GM23338 (cell line): ENCODE measurements around the gene RAB3GAP2. TPM values are rescaled to one million over a fixed set of nuclear protein-coding genes. Genes with fewer than 3 reads are reported as not detected.

Experiments
- ATAC-seq: fragments of 200-7000 bp; cut with Tn5 transposase; 3 replicates; pipeline ENCODE4 v1.9.1; 2020
- DNase-seq: peaks from one replicate; pipeline ENCODE4 v3.0.0-alpha.2; 2015; ENCODE audit warnings: low spot score
- H2AFZ ChIP-seq: fragments of 200-600 bp; sonication (generic); 2 replicates; pipeline ENCODE4 v1.8.0; 2016; ENCODE audit warnings: antibody characterized with exemption, mild to moderate bottlenecking, moderate library complexity
- H3F3A ChIP-seq: fragments of 200-600 bp; sonication (generic); replicated peaks from 2 replicates; pipeline ENCODE4 v1.8.0; 2017; ENCODE audit warnings: antibody characterized with exemption, mixed run types, low read depth
- H3K27ac ChIP-seq: fragments of 200-600 bp; sonication (generic); 2 replicates; pipeline ENCODE4 v1.6.1; 2016; ENCODE audit warnings: low read depth
- H3K27me3 ChIP-seq: fragments of 200-600 bp; sonication (generic); 2 replicates; pipeline ENCODE4 v1.8.0; 2016; ENCODE audit warnings: mild to moderate bottlenecking, mixed run types, moderate library complexity; ENCODE audit not compliant: insufficient read depth
- H3K36me3 ChIP-seq: fragments of 200-600 bp; sonication (generic); 2 replicates; pipeline ENCODE4 v1.8.0; 2016; ENCODE audit warnings: mild to moderate bottlenecking; ENCODE audit not compliant: insufficient read depth
- H3K4me1 ChIP-seq: fragments of 200-600 bp; sonication (generic); 2 replicates; pipeline ENCODE4 v1.8.0; 2016; ENCODE audit warnings: mild to moderate bottlenecking, moderate library complexity; ENCODE audit not compliant: insufficient read depth
- H3K4me2 ChIP-seq: fragments of 200-600 bp; sonication (generic); 2 replicates; pipeline ENCODE4 v1.7.1; 2017; ENCODE audit warnings: mixed run types
- H3K4me3 ChIP-seq: fragments of 200-600 bp; sonication (generic); 2 replicates; pipeline ENCODE4 v1.6.1; 2016; ENCODE audit warnings: mixed run types
- H3K79me2 ChIP-seq: fragments of 200-600 bp; sonication (generic); replicated peaks from 2 replicates; pipeline ENCODE4 v1.8.0; 2017; ENCODE audit warnings: mild to moderate bottlenecking; ENCODE audit not compliant: insufficient read depth
- H3K9me2 ChIP-seq: fragments of 200-600 bp; sonication (generic); 2 replicates; pipeline ENCODE4 v1.8.0; 2017; ENCODE audit not compliant: insufficient read depth
- H4K20me1 ChIP-seq: fragments of 200-600 bp; sonication (generic); replicated peaks from 2 replicates; pipeline ENCODE4 v1.8.0; 2017; ENCODE audit warnings: mild to moderate bottlenecking; ENCODE audit not compliant: insufficient read depth
- H3K27ac Mint-ChIP-seq: 2 replicates; pipeline ENCODE4 v1.8.0; 2020; ENCODE audit warnings: inconsistent platforms, mild to moderate bottlenecking, moderate library complexity, mixed read lengths
- H3K27me3 Mint-ChIP-seq: 3 replicates; pipeline ENCODE4 v1.8.0; 2022; ENCODE audit warnings: low read depth, mild to moderate bottlenecking, moderate library complexity, mixed read lengths, inconsistent platforms; ENCODE audit not compliant: insufficient read depth, poor library complexity
- H3K36me3 Mint-ChIP-seq: 3 replicates; pipeline ENCODE4 v1.8.0; 2021; ENCODE audit warnings: low read depth, mild to moderate bottlenecking, inconsistent platforms, moderate library complexity, mixed read lengths
- H3K4me1 Mint-ChIP-seq: 3 replicates; pipeline ENCODE4 v1.8.0; 2020; ENCODE audit warnings: mild to moderate bottlenecking, inconsistent platforms, mixed read lengths
- H3K4me3 Mint-ChIP-seq: 3 replicates; pipeline ENCODE4 v1.8.0; 2021; ENCODE audit warnings: moderate library complexity, mild to moderate bottlenecking, inconsistent platforms, mixed read lengths
- H3K9me3 Mint-ChIP-seq: 3 replicates; pipeline ENCODE4 v1.8.0; 2020; ENCODE audit warnings: moderate library complexity, mild to moderate bottlenecking, inconsistent platforms, mixed read lengths
- CREB1 ChIP-seq: fragments of 250-450 bp; sonication (Bioruptor Pico); IDR thresholded peaks from 2 replicates; pipeline ENCODE4 v1.5.0; 2020; ENCODE audit warnings: low read depth, mild to moderate bottlenecking, moderate library complexity
- CTCF ChIP-seq, 2 experiments: fragments of 200-600 bp in 1 of 2; sonication (generic) in 1 of 2; conservative IDR thresholded peaks; 2 replicates each; pipeline versions ENCODE4 v1.5.1 to v1.6.1; 2016 to 2017; ENCODE audit warnings: antibody characterized with exemption in 2 of 2, low read depth in 2 of 2, mild to moderate bottlenecking in 2 of 2, moderate library complexity in 1 of 2
- EZH2 ChIP-seq: fragments of 200-600 bp; sonication (generic); IDR thresholded peaks from one replicate; pipeline ENCODE4 v1.8.0; 2017; ENCODE audit warnings: antibody characterized with exemption, mild to moderate bottlenecking, low read depth; ENCODE audit not compliant: unreplicated experiment
- EZH2phosphoT487 ChIP-seq: fragments of 200-600 bp; sonication (generic); IDR thresholded peaks from one replicate; pipeline ENCODE4 v1.8.1; 2018; ENCODE audit warnings: antibody characterized with exemption; ENCODE audit not compliant: unreplicated experiment
- JUNB ChIP-seq: IDR thresholded peaks from one replicate; pipeline ENCODE4 v1.6.1; 2016; ENCODE audit warnings: antibody characterized with exemption; ENCODE audit not compliant: unreplicated experiment
- NANOG ChIP-seq: IDR thresholded peaks from 2 replicates; pipeline ENCODE4 v1.6.1; 2016; ENCODE audit warnings: antibody characterized with exemption, borderline replicate concordance
- POLR2AphosphoS5 ChIP-seq: IDR thresholded peaks from 2 replicates; pipeline ENCODE4 v1.6.1; 2016; ENCODE audit warnings: antibody characterized with exemption, low read depth
- REST ChIP-seq: IDR thresholded peaks from one replicate; pipeline ENCODE4 v1.6.1; 2018; ENCODE audit warnings: antibody characterized with exemption; ENCODE audit not compliant: unreplicated experiment
- STAT1 ChIP-seq: IDR thresholded peaks from one replicate; pipeline ENCODE4 v1.6.1; 2016; ENCODE audit warnings: antibody characterized with exemption; ENCODE audit not compliant: unreplicated experiment
- ZNF114 ChIP-seq: fragments of 250-450 bp; sonication (Bioruptor Pico); IDR thresholded peaks from 2 replicates; pipeline ENCODE4 v1.5.0; 2020; ENCODE audit warnings: mild to moderate bottlenecking, moderate library complexity
- ZNF331 ChIP-seq: fragments of 250-450 bp; sonication (Bioruptor Pico); IDR thresholded peaks from 2 replicates; pipeline ENCODE4 v1.5.0; 2020; ENCODE audit warnings: low read depth, mild to moderate bottlenecking, moderate library complexity
- ZNF462 ChIP-seq: fragments of 250-450 bp; sonication (Bioruptor Pico); IDR thresholded peaks from 2 replicates; pipeline ENCODE4 v1.5.0; 2020; ENCODE audit warnings: mild to moderate bottlenecking, moderate library complexity
- polyA plus RNA-seq: library from polyadenylated mRNA; unstranded; fragments of >200 nt; fragmentation: Nextera tagmentation; extraction: Ambion mirVana; gene quantifications from 2 replicates; pipeline ENCODE4 v1.2.1, GENCODE V29; 2016
- total RNA-seq: library from RNA; depleted of rRNA; stranded (reverse); fragments of >200 nt; shearing (Covaris generic); gene quantifications from 2 replicates; pipeline ENCODE4 v1.2.3, GENCODE V29; 2014
- TF ChIP-seq, protein P1 (sequence below): IDR thresholded peaks from 2 replicates; pipeline ENCODE4 v1.6.1; 2016; ENCODE audit warnings: antibody characterized with exemption

Gene RAB3GAP2
- total and polyA plus RNA-seq, 2 experiments from 2014 or later: 19.4 to 44.6 TPM

GRCh38 chr1:220221269-220221668 is 51.0 kb downstream of the RAB3GAP2 start:
- Histone ChIP-seq H3K27me3 (no peaks in the 10 kb centered on the region), H3K4me1 (peaks cover 32% of the 10 kb centered on the region), H3K9me2 (no peaks in the 10 kb centered on the region), H2AFZ (no peak overlapping the region), H3K27ac (no peak overlapping the region), H4K20me1 (no peaks in the 10 kb centered on the region; the same call in 1 of the 2 replicates), H3K79me2 (peaks cover 68% of the 10 kb centered on the region), H3K4me3 (no peak overlapping the region), H3K36me3 (no peaks in the 10 kb centered on the region), H3K4me2 (no peak overlapping the region), H3F3A (no peaks in the 10 kb centered on the region)
- Mint-ChIP-seq H3K27ac (no peak overlapping the region), H3K4me1 (peaks cover 49% of the 10 kb centered on the region), H3K36me3 (peaks cover 12% of the 10 kb centered on the region), H3K27me3 (peaks cover 3% of the 10 kb centered on the region), H3K4me3 (no peak overlapping the region), H3K9me3 (no peaks in the 10 kb centered on the region)
- TF ChIP-seq POLR2AphosphoS5: no peak
- TF ChIP-seq, protein P1, sequence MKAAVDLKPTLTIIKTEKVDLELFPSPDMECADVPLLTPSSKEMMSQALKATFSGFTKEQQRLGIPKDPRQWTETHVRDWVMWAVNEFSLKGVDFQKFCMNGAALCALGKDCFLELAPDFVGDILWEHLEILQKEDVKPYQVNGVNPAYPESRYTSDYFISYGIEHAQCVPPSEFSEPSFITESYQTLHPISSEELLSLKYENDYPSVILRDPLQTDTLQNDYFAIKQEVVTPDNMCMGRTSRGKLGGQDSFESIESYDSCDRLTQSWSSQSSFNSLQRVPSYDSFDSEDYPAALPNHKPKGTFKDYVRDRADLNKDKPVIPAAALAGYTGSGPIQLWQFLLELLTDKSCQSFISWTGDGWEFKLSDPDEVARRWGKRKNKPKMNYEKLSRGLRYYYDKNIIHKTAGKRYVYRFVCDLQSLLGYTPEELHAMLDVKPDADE: no peak
- no peak for TF ChIP-seq EZH2phosphoT487
- TF ChIP-seq ZNF114 (CRISPR knock-in tag): no peak
- TF ChIP-seq EZH2: no peak
- no peak for TF ChIP-seq REST
- no peak for TF ChIP-seq ZNF462 (CRISPR knock-in tag)
- no peak for TF ChIP-seq CREB1 (CRISPR knock-in tag)
- TF ChIP-seq STAT1: no peak
- no peak for TF ChIP-seq ZNF331 (CRISPR knock-in tag)
- no peak for TF ChIP-seq CTCF (conservative IDR thresholded peaks at IDR 0.05; ENCODE audit: low read depth in 2 of 2)
- TF ChIP-seq JUNB: no peak
- no peak for TF ChIP-seq NANOG
- no peak for DNase-seq
- ATAC-seq: no peak
